NK-92 (cell line): ENCODE results near the gene PBX1.

Experiments used
- DNase-seq: peaks from one replicate; lab custom pipeline; 2025; ENCODE audit not compliant: unreplicated experiment; lab: John Stamatoyannopoulos, UW

The PBX1 gene

GRCh38 chr1:164718821-164719220 is 159.8 kb downstream of the PBX1 start:
- DNase-seq, result no peak

DNA sequence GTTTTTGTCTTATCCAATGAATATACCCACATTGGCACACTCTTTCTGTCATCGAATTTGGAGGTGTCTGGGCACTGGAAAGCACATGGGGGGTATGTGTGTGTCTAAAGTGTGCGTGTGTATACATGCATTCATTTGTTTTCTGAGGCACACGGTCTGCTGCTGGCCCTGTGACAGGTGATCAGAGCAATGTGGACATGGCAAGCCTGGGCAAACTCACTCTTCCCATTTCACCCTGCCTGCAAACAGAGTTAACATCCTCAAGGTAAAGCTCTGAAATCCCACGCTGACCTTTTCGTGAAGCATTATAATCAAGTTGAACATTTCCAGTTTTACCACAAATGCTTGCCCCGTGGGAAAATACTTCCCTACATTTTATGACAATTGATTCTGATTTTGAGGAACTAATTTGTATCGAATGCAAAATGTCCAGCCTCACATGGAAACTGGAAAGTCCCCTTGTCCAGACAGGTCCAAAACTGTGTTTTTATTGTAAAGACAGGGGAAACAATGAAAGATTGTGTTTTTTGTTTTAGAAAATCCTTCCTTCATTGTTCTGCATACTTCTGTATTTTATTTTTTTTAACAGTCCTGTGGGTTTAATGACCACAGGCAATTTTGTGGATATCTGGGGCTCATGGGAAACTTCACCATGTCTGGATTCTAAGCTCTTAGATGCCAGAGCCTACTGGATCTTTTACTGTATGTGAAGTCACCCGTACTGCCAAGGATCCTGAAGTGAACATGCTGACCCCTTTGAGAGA is 160.9 kb downstream of the PBX1 start:
- DNase-seq, result no peak

GRCh38 chr1:164720440-164721227 is 161.7 kb downstream of the PBX1 start:
- no peak for DNase-seq

- DNase-seq, result no peak
These were observed 162.2 kb downstream of the PBX1 start for GRCh38 chr1:164721228-164721496.

DNA sequence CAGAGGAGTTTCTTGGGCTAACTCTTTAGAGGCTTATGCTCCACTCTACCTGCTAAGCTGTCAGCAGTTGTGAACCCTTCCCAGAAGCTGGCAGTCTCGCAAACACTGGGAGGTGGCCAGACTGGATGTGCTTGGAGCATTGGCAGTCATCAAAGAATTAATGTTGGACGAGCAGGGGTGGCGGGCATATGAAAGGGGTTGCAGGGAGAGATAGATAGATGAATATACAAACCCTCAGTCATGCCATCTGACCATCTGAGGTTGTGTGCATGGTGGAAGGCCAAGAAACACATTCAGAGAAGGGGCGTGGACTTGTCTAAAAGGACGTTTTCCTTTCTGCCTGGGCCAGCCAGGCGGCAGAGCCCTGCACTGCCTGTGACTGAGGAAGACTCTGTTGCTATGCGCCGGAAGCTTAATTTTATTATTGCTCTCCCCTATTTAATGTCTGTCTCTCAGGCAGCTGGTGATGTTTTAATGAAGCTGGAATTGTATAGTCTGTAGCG is 164.4 kb downstream of the PBX1 start:
- DNase-seq, result no peak

DNA sequence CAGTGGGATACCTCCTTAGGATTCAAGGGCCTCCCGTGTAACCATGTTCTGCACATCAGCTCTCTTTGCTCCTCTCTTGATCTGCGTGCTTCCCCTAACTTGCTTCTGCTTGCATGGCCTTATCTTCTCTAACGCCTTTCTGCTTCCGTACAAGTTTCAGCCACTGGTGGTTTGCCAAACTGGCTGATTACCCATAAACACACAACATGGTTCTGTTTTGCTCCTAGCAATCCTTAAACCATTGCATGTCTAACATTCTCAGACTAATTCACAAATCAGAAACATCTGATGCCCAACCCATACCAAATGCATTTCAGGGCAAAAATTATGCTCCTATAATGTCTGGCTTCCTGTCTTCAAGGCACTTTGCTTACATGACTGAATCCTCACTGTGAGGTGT is 166.4 kb downstream of the PBX1 start:
- DNase-seq, result no peak

- DNase-seq, result no peak
These were observed 167.3 kb downstream of the PBX1 start for GRCh38 chr1:164726235-164726634.

DNA sequence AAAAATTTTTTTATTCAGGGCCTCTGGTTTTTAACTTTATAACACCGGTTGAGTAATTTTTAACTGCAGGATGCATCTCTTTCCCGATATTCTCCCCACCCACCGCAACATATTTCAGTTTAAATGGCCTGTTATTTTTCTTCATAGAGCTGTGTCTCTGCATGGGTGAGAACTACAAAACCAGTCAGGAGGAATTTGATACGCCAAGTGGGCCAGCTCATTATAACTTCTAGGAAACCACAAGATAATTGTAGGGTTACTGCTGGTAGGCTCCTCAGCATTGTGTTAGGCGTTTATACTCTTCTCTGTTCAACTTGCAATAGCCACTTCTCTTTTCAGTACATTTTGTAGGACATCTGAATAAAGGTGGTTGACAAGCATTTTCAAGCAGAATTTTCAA is 169.7 kb downstream of the PBX1 start:
- DNase-seq, result no peak

- no peak for DNase-seq
These were observed 172.3 kb downstream of the PBX1 start for GRCh38 chr1:164731161-164731876.

DNA sequence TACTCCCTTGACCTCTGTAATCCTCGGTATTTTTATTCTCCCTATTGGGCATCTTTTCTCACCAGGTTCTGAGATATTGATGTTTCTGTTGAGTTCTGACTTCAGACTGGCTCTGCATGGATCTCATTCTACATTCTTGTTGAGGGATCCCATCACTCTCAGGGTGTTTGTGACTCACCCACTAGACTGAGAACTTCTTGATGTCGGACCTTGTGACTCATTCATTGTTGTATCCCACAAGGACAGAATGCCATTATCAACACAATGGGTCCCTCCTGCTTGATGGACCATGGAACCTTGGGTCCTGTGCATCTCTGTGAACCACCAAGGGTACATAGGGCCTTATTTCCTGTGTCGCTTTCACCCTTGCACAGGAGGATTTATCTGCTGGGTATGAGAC is 174.1 kb downstream of the PBX1 start:
- DNase-seq, result no peak

DNA sequence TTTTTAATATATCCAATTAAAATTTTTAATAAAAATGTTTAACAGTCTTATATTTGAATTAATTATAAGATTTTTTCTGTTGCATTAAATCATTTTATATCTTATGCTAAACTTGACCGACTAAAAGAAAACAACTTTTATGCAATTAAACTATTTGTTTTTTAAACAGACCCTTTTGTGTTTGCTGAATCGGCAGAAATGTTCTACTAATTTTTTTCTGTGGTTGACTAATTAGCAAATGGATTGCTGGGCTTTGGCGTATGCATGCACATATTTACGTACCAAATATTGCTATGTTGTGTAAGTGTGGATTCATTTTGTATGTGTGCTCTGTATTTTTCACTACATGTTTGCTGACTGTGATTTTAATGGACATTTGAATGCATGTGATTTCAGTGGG is 174.8 kb downstream of the PBX1 start:
- no peak for DNase-seq

GRCh38 chr1:164735315-164736052 is 176.5 kb downstream of the PBX1 start:
- DNase-seq, result no peak

DNA sequence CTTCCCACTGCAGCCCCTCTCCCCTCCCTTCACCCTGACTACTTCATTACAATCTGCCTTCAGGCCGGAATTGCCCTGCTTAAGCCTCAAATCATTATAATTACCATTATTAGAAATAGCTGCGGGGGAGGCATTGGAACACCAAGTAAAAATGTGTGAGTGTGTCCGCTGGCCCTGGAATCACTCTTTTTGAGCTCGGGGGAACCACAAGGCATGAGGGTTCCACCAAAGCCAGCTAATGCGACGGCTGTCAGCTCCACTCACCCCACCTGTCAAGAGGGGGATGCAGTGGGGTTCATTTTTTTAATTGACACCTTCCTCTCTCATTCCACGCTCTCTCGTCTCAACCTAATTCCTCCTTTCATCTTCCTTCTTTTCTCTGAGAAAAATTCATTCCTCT is 177.2 kb downstream of the PBX1 start:
- no peak for DNase-seq

DNA sequence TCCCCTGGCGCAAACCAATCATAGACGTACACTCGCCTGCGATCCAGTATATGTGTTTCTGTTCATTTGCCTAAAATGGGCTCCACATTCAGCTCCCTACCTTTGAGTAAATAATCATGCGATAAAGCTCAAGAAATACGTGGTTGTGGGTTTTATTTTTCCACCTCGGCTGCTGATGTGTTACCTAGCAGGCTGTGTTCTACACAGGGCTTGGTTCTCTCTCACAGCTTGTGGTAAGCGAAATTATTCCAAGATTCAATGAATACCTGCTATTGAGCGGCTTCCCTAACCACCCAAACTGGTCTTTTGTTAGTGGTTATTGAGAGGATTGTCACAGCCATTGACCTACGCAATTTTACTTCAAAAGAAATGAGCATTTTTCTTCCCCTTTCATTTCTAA is 180.2 kb downstream of the PBX1 start:
- DNase-seq, result no peak

DNA sequence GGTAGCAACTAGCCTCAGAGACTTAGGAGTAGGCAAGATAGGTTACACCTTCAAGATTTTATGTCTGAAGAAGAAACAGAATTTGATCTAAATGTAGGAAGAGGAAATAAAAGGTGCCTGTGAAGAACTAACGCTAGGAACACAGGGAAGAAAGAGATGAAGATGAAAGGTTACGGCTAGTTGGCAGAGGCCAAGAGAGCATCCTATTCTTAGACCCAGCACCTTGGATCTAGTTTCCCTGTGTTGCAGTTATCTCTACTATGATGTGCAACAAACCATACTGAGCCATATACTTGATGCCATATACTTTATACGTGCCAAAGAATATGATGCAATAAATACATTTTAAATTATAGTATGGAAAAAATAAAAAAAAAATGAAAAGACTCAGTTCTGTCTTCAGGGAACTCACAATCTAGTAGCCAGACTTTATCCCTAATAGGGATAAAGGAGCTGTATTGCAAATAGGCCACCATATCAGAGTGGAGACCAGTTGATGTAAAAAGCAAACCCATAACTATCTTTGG is 181.1 kb downstream of the PBX1 start:
- no peak for DNase-seq

- no peak for DNase-seq
These were observed 183.8 kb downstream of the PBX1 start for GRCh38 chr1:164742745-164743144.

GRCh38 chr1:164743976-164744375 is 185.0 kb downstream of the PBX1 start:
- no peak for DNase-seq

DNA sequence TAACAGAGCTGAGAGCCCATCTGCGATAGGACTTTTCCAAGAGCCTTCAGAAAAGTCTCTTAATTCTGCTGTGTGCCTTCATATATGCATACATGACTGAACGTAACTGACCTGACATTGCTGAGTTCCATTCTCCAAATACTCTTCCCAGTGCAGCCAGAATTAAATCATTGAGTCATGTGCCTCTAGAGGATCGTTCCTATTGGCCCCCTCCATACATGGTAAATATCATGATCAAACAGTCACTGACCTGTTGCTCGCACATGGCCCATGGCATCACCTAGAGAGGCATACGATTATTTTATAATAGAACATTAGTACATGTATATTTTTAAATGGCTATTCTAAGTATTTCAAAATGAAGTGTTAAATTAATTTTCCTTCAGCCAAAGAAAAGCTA is 186.8 kb downstream of the PBX1 start:
- no peak for DNase-seq

GRCh38 chr1:164746632-164747031 is 187.6 kb downstream of the PBX1 start:
- DNase-seq, result no peak

- no peak for DNase-seq
These were observed 189.4 kb downstream of the PBX1 start for GRCh38 chr1:164748253-164748899.
